PC-3 (cell line): ENCODE measurements around the gene CKB. TPM values are rescaled to one million over a fixed set of nuclear protein-coding genes. Genes with fewer than 3 reads are reported as not detected.

ENCODE experiments used
- ATAC-seq: fragments of 200-7000 bp; cut with Tn5 transposase; 2 replicates; pipeline ENCODE4 v1.9.1; 2020; ENCODE audit warnings: mild to moderate bottlenecking, moderate library complexity
- BruUV-seq: library from RNA; stranded (reverse); fragments of 400-500 nt; replicated peaks from 2 replicates; lab custom pipeline; 2021; lab: Mats Ljungman, UMichigan
- CTCF ChIA-PET: fragments of 300-600 bp; sonication (Branson Sonifier 250); formaldehyde crosslinking; loops from one replicate; lab custom pipeline; 2022; ENCODE audit warnings: antibody characterized with exemption; lab: Charles Lee
- POLR2A ChIA-PET: fragments of 300-600 bp; sonication (Branson Sonifier 250); formaldehyde crosslinking; loops from one replicate; lab custom pipeline; 2022; ENCODE audit warnings: antibody characterized with exemption; ENCODE audit not compliant: unreplicated experiment; lab: Charles Lee
- DNase-seq: peaks from one replicate; pipeline ENCODE4 v3.0.0-alpha.2; 2015
- H2AFZ ChIP-seq: fragments of 300-600 bp; sonication (generic); 2 replicates; pipeline ENCODE4 v1.6.0; 2016; ENCODE audit warnings: antibody characterized with exemption, low read length
- H3F3A ChIP-seq: fragments of 300-600 bp; sonication (generic); one replicate; pipeline ENCODE4 v1.6.0; 2017; ENCODE audit warnings: antibody characterized with exemption, low read length, control low read depth, mild to moderate bottlenecking; ENCODE audit not compliant: unreplicated experiment
- H3K27ac ChIP-seq: fragments of 300-600 bp; sonication (generic); 2 replicates; pipeline ENCODE4 v1.5.1; 2016; ENCODE audit warnings: mild to moderate bottlenecking, low read length
- H3K27me3 ChIP-seq: fragments of 300-600 bp; sonication (generic); 2 replicates; pipeline ENCODE4 v1.6.1; 2016; ENCODE audit warnings: low read length, mixed read lengths
- H3K36me3 ChIP-seq: fragments of 300-600 bp; sonication (generic); 2 replicates; pipeline ENCODE4 v1.6.1; 2016; ENCODE audit warnings: low read depth, mixed run types, low read length, mixed read lengths
- H3K4me1 ChIP-seq: fragments of 300-600 bp; sonication (generic); 2 replicates; pipeline ENCODE4 v1.5.1; 2016; ENCODE audit warnings: low read length; ENCODE audit not compliant: insufficient read depth
- H3K4me2 ChIP-seq: fragments of 300-600 bp; sonication (generic); 2 replicates; pipeline ENCODE4 v1.6.0; 2016; ENCODE audit warnings: low read length
- H3K4me3 ChIP-seq: fragments of 300-600 bp; sonication (generic); 2 replicates; pipeline ENCODE4 v1.5.1; 2016; ENCODE audit warnings: mild to moderate bottlenecking, low read length, mixed read lengths
- H3K79me2 ChIP-seq: fragments of 300-600 bp; sonication (generic); 2 replicates; pipeline ENCODE4 v1.6.1; 2017; ENCODE audit warnings: low read length, mixed read lengths
- H3K9ac ChIP-seq: fragments of 300-600 bp; sonication (generic); 2 replicates; pipeline ENCODE4 v1.6.0; 2016; ENCODE audit warnings: mild to moderate bottlenecking, low read length
- H3K9me2 ChIP-seq: fragments of 300-600 bp; sonication (generic); replicated peaks from 2 replicates; pipeline ENCODE4 v1.6.1; 2016; ENCODE audit warnings: mixed run types, low read length, mixed read lengths
- H3K9me3 ChIP-seq: fragments of 300-600 bp; sonication (generic); 2 replicates; pipeline ENCODE4 v1.6.1; 2016; ENCODE audit warnings: low read length, mixed read lengths
- H4K20me1 ChIP-seq: fragments of 300-600 bp; sonication (generic); 2 replicates; pipeline ENCODE4 v1.6.1; 2016; ENCODE audit warnings: low read length, mixed read lengths
- CTCF ChIP-seq: fragments of 300-600 bp; sonication (generic); conservative IDR thresholded peaks from 2 replicates; pipeline ENCODE4 v1.5.1; 2017; ENCODE audit warnings: antibody characterized with exemption, low read depth, mild to moderate bottlenecking, low read length
- EZH2 ChIP-seq: fragments of 300-600 bp; sonication (generic); IDR thresholded peaks from one replicate; pipeline ENCODE4 v1.6.1; 2017; ENCODE audit warnings: antibody characterized with exemption, mild to moderate bottlenecking, low read length; ENCODE audit not compliant: unreplicated experiment
- EZH2phosphoT487 ChIP-seq: fragments of 300-600 bp; sonication (generic); IDR thresholded peaks from 2 replicates; pipeline ENCODE4 v1.6.1; 2018; ENCODE audit warnings: mild to moderate bottlenecking, antibody characterized with exemption, low read length, borderline replicate concordance
- intact Hi-C: fragments of 100-400 bp; cut with micrococcal nuclease; formaldehyde crosslinking; loops from 2 replicates; pipeline ENCODE4 v1.9.0; 2023
- total RNA-seq: library from RNA; depleted of rRNA; stranded (reverse); fragments of >200 nt; gene quantifications from 2 replicates; pipeline ENCODE4 v1.2.3, GENCODE V29; 2014

The CKB gene
- total RNA-seq, 1 experiment from 2014 or later = 299 TPM

GRCh38 chr14:103551338-103551762 lies 28.7 kb upstream of the CKB start:
- Histone ChIP-seq H3K27ac (no peak overlapping the region), H3K36me3 (no peaks in the 10 kb centered on the region), H2AFZ (no peak overlapping the region), H4K20me1 (no peaks in the 10 kb centered on the region), H3K9me3 (no peaks in the 10 kb centered on the region), H3K4me2 (no peak overlapping the region), H3F3A (no peaks in the 10 kb centered on the region), H3K27me3 (no peaks in the 10 kb centered on the region), H3K9me2 (no peaks in the 10 kb centered on the region), H3K9ac (no peak overlapping the region), H3K4me3 (no peak overlapping the region), H3K79me2 (peaks cover 7% of the 10 kb centered on the region), H3K4me1 (peaks cover 15% of the 10 kb centered on the region)
- POLR2A ChIA-PET = interaction anchor here (0.6 kb wide), 1 partner anchor 11 kb away, joined by 3 read pairs; no protein-coding TSS in a partner anchor
- no peak for TF ChIP-seq EZH2phosphoT487
- no peak for TF ChIP-seq EZH2
- no peak for TF ChIP-seq CTCF
- intact Hi-C loops = no loop called here
- ATAC-seq = no peak
- CTCF ChIA-PET = no interaction called here
- no peak for DNase-seq
- no TSS peak for BruUV-seq

- POLR2A ChIA-PET = interaction anchor here (0.6 kb wide), 1 partner anchor 11 kb away, joined by 3 read pairs; no protein-coding TSS in a partner anchor
- H3K9me2 ChIP-seq = no peaks in the 10 kb centered on the region
- H3F3A ChIP-seq = no peaks in the 10 kb centered on the region
- DNase-seq = no peak
- no peaks in the 10 kb centered on the region for H3K9me3 ChIP-seq
- no peak overlapping the region for H3K4me3 ChIP-seq
- TF ChIP-seq EZH2phosphoT487 (no peak), CTCF (no peak), EZH2 (no peak)
- no TSS peak for BruUV-seq
- intact Hi-C loops = no loop called here
- H2AFZ ChIP-seq = no peak overlapping the region
- no peaks in the 10 kb centered on the region for H3K36me3 ChIP-seq
- peaks cover 3% of the 10 kb centered on the region; the same call in 1 of the 2 replicates for H3K79me2 ChIP-seq
- H3K27ac ChIP-seq = no peak overlapping the region
- no peaks in the 10 kb centered on the region for H4K20me1 ChIP-seq
- CTCF ChIA-PET = no interaction called here
- H3K4me2 ChIP-seq = no peak overlapping the region
- H3K9ac ChIP-seq = no peak overlapping the region
- ATAC-seq = no peak
- H3K4me1 ChIP-seq = peaks cover 15% of the 10 kb centered on the region
- H3K27me3 ChIP-seq = no peaks in the 10 kb centered on the region
These were observed 28.1 kb upstream of the CKB start for GRCh38 chr14:103550451-103551337.
